GM19238 (cell line): Measurements from ENCODE around the gene PEBP1.

Source experiments
- DNase-seq: peaks from one replicate; pipeline ENCODE4 v3.0.0; 2011; ENCODE audit warnings: low spot score; ENCODE audit not compliant: insufficient read length

Gene PEBP1

GRCh38 chr12:118190266-118190665 lies 54.3 kb downstream of the PEBP1 start:
- no peak for DNase-seq

- DNase-seq = no peak
Measured at GRCh38 chr12:118193477-118193876, 57.6 kb downstream of the PEBP1 start.

GRCh38 chr12:118193958-118194357 lies 58.0 kb downstream of the PEBP1 start:
- no peak for DNase-seq
